ENCODE measurements around the gene EFNA5. TPM values are rescaled to one million over a fixed set of nuclear protein-coding genes. Genes with fewer than 3 reads are reported as not detected.

The EFNA5 gene
- total and polyA plus RNA-seq, 2 of the 8 experiments (the other 6 are each of a cell fraction or from before 2014, with no cell fraction given): 9.6 to 21.8 TPM

GRCh38 chr5:107514305-107514704 lies 156.4 kb downstream of the EFNA5 start:
- H3K4me2 ChIP-seq (ENCODE audit: insufficient read depth in 1 of 2, low read depth in 2 of 2, low read length in 2 of 2): no peak overlapping the region; a peak in 1 of 4 replicates
- CTCF ChIA-PET (ENCODE audit: partially characterized antibody): interaction anchor here (3.1 kb wide), 1 partner anchor 58 kb away, joined by 8 read pairs; no protein-coding TSS in a partner anchor

More at GRCh38 chr5:107514305-107514704, 156.4 kb downstream of the EFNA5 start:
- no peak for TF ChIP-seq NANOG (IDR thresholded peaks at IDR 0.05; ENCODE audit: insufficient read depth, low read depth, low read length, poor library complexity, severe bottlenecking)
- no peak for TF ChIP-seq HDAC6 (IDR thresholded peaks at IDR 0.05; ENCODE audit: low read depth, low read length)
- no peak for TF ChIP-seq PHF8 (conservative IDR thresholded peaks at IDR 0.05; ENCODE audit: low read depth, low read length)
- TF ChIP-seq CBX8 (IDR thresholded peaks at IDR 0.05; ENCODE audit: borderline replicate concordance, low read depth, low read length): no peak
- TF ChIP-seq SP4 (IDR thresholded peaks at IDR 0.05; ENCODE audit: low read length): no peak
- 55% methylated on average over 2 of the region's 2 CpGs; no CpG with 5 or more reads in 1 of the 2 experiments for WGBS, 2 experiments (ENCODE audit: extremely low coverage in 1 of 2, insufficient coverage in 1 of 2, insufficient read length in 1 of 2, insufficient replicate concordance in 2 of 2, low coverage in 1 of 2, low lambda C conversion rate in 2 of 2, missing lambda C conversion rate in 1 of 2)
- Histone ChIP-seq H2BK5ac (ENCODE audit: low read depth, low read length) (no peak overlapping the region), H3K23ac (ENCODE audit: insufficient read length) (no peak overlapping the region), H2AFZ (ENCODE audit: low read length) (no peak overlapping the region), H2BK15ac (ENCODE audit: low read length) (no peak overlapping the region), H3K23me2 (ENCODE audit: low read depth, low read length) (no peaks in the 10 kb centered on the region; the same call in 1 of the 2 replicates), H3K36me3 (ENCODE audit: control insufficient read depth in 2 of 4, insufficient read depth in 4 of 4, low read length in 3 of 4) (no peaks in the 10 kb centered on the region), H3K79me1 (ENCODE audit: low read depth, low read length) (no peaks in the 10 kb centered on the region; the same call in 1 of the 2 replicates), H3K18ac (ENCODE audit: extremely low read depth, low read length) (no peak overlapping the region), H3K27ac (ENCODE audit: low read depth, low read length) (no peak overlapping the region), H2BK12ac (ENCODE audit: low read depth, low read length) (no peak overlapping the region), H2BK20ac (ENCODE audit: low read length) (no peak overlapping the region), H3K27me3 (replicated peaks in 1 of 4; ENCODE audit: control insufficient read depth in 3 of 4, extremely low read depth in 1 of 4, insufficient read depth in 3 of 4, low read length in 3 of 4) (no peaks in the 10 kb centered on the region), H3K56ac (replicated peaks; ENCODE audit: insufficient read length, low read depth, low read length) (no peak overlapping the region), H3K79me2 (ENCODE audit: control insufficient read depth in 1 of 2, insufficient read depth in 2 of 2, low read length in 2 of 2) (peaks cover 0 to 7% of the 10 kb centered on the region in 2 experiments; a peak in 2 of 4 replicates), H2BK120ac (replicated peaks; ENCODE audit: low read depth, low read length) (no peak overlapping the region), H4K20me1 (replicated peaks in 1 of 2; ENCODE audit: control insufficient read depth in 1 of 2, insufficient read depth in 2 of 2, low read length in 2 of 2) (no peaks in the 10 kb centered on the region), H3K9ac (replicated peaks in 1 of 4; ENCODE audit: extremely low read depth in 1 of 4, low read depth in 3 of 4, low read length in 3 of 4) (no peak overlapping the region), H4K91ac (replicated peaks; ENCODE audit: insufficient read length, low read length) (peak overlapping the region; percentile 11), H4K8ac (ENCODE audit: extremely low read depth, insufficient read depth, low read length) (no peak overlapping the region), H4K5ac (ENCODE audit: insufficient read length, low read depth, low read length) (no peak overlapping the region), H3K14ac (ENCODE audit: insufficient read length) (no peak overlapping the region), H3K4me3 (ENCODE audit: extremely low read depth in 1 of 4, insufficient read depth in 2 of 4, low read depth in 3 of 4, low read length in 4 of 4) (no peak overlapping the region), H3K4ac (replicated peaks; ENCODE audit: insufficient read length, low read depth, low read length) (no peak overlapping the region), H3K9me3 (ENCODE audit: insufficient read depth in 2 of 2, low read depth in 1 of 2, low read length in 1 of 2) (no peaks in the 10 kb centered on the region), H2AK5ac (ENCODE audit: low read depth, low read length) (no peak overlapping the region), H3K4me1 (replicated peaks in 1 of 4; ENCODE audit: control insufficient read depth in 3 of 4, insufficient read depth in 4 of 4, low read length in 3 of 4) (peaks cover 0 to 28% (median 18%) of the 10 kb centered on the region in 4 experiments; a peak in 6 of 7 replicates)
- no peak for FAIRE-seq
- no peak for DNase-seq (ENCODE audit: low read depth in 1 of 2, low spot score in 2 of 2)
- POLR2A ChIA-PET (ENCODE audit: partially characterized antibody): no interaction called here

Measured in H1 (cell line).